DMS 273 treated with DMSO at 0.1 percent for 48 hours (cell line): ENCODE data around the gene NPL.

ENCODE experiments used
- DNase-seq: peaks from one replicate; lab custom pipeline; 2025; lab: John Stamatoyannopoulos, UW

The NPL gene

DNA sequence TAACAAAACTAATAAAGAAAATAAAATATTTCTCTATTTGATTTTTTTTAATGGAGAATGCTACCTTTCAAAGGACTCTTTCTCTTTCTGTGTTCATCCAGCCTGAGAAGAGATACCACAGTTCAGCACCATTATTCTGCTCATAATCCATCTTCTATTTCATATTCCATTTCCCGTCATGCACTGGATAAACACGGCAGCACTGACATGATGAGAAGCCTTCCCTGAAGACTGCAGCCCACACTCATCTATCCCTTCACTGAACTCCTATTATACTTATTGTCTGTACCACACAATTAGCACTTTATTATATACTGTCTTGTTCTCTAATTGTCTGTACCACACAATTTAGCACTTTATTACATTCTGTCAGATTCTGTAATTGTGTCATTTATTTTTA is 10.7 kb upstream of the NPL start:
- DNase-seq, result no peak

- DNase-seq, result no peak
Measured at GRCh38 chr1:182779530-182779929, 10.0 kb upstream of the NPL start.

- peak; percentile 64 for DNase-seq
Measured at GRCh38 chr1:182781841-182782586, 7.6 kb upstream of the NPL start.

DNA sequence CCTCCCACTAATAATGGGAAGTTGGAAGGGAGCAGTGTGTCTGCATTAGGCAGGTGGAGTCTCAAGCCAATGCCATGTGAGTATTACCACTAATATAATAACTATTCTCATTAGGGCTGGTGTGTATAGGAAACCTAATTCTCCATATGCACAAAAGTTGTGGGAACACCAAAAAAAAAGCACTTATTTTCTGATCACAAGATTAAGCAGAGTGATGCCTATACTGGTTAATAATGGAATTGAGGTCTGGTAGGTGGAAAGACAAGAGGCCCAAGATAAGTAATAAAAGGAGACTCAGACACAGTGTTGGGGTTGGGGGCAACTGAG is 7.0 kb upstream of the NPL start:
- no peak for DNase-seq

DNA sequence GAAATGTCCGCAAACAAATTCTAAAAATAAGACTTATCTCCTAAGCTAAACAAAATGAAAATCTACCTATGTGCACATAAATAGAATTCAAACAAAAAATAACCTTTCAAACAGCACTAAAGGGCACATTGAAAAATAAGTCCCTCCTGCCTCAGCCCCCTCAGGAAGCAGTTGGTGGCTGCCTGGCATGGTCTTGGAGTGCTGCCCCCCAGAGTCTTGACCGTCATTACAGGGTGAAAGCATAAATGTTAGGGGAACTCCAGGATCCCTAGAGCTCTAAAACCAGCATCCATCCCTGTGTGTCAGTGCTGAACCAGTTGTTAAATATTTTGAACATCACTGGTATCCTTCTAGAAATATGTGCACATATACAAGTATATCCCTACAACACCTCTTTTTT is 6.5 kb upstream of the NPL start:
- no peak for DNase-seq

- peak; percentile 29 for DNase-seq
Measured at GRCh38 chr1:182784556-182785171, 4.9 kb upstream of the NPL start.

DNA sequence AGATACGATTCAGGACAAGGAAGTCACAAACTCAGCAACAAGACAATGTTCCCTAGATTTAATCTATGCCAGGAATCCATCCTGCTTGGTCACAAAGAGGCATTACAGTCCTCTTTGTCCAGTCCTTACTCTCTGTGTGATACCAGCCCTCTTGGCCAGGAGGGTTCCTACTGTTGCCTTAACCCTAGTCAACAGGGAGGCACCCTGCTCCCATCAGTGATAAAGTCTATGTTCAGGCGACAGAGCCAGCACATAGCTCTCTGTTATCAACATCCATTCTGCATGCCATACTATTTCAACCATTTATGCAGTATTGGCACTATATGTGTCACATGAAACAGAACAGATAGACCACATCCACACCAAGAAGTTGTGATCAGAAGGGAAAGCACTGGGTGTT is 4.4 kb upstream of the NPL start:
- DNase-seq, result no peak

GRCh38 chr1:182786223-182786994 is 3.2 kb upstream of the NPL start:
- peak; percentile 50 for DNase-seq

GRCh38 chr1:182786995-182787324 is 2.6 kb upstream of the NPL start:
- DNase-seq, result no peak

GRCh38 chr1:182791281-182792179 is 2.0 kb downstream of the NPL start:
- DNase-seq, result no peak

- DNase-seq, result no peak
Measured at GRCh38 chr1:182794091-182794490, 4.5 kb downstream of the NPL start.

DNA sequence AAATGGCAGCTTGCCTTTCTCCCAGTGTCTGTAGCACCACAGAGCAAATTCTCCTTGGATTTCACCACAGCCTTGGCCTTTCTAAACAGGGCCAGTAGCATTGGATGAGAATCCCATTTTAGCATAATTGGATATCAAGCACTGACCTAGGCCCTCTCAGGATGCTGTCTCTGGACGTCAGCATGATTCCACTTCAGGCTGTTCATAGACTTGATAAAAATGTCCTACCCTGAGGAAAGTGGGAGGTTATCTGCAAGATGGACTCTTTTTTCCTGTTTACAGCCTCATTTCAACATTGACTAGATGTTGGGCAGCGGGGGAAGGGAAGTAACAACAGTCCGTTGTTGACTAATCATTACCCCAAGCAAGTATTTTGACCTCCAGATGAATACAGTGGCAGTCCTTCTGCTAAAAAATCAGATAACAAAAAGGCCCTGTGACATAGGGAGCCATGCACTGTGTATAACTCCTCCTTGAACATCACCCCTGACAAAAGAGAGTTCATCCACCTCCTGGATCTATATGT is 5.2 kb downstream of the NPL start:
- no peak for DNase-seq

GRCh38 chr1:182795563-182796228 is 6.1 kb downstream of the NPL start:
- DNase-seq, result no peak

DNA sequence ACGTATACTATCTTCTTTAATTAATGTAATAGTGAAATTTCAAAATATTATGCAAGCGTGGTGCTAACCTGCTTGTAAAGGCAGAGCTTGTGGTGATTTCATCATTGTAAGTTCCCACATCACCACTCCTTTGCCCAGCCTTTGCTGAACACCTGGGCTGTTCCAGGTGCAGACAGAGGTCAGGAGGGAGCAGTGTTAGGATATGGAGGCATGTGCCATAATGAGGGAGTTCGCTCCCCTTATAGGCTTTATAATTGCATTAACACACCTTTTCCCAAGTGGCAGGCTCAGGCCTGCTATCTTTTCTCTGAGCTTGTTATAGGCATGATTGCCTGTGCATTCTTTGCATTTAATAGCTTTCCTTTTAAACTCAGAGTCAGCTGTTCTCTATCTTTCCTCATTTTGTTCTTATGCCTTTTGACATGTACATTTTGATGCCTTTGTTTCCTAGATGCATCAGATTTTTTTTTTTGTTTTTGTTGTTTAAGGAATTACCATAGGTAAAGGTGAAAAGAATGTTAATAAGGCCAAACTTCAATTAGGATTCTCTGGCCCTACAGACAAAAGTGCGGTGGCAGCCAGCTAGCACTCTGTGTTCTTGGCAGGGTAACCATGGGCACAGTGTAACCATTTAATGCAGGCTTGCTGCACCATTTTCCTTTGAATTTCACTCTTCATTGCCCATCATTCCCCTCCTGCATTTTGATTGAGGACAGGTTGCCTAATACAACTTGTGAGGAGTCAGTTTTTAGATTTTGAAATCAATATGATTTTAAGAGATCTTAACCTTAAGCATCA is 12.6 kb downstream of the NPL start:
- no peak for DNase-seq

- no peak for DNase-seq
Measured at GRCh38 chr1:182803846-182804245, 14.3 kb downstream of the NPL start.

DNA sequence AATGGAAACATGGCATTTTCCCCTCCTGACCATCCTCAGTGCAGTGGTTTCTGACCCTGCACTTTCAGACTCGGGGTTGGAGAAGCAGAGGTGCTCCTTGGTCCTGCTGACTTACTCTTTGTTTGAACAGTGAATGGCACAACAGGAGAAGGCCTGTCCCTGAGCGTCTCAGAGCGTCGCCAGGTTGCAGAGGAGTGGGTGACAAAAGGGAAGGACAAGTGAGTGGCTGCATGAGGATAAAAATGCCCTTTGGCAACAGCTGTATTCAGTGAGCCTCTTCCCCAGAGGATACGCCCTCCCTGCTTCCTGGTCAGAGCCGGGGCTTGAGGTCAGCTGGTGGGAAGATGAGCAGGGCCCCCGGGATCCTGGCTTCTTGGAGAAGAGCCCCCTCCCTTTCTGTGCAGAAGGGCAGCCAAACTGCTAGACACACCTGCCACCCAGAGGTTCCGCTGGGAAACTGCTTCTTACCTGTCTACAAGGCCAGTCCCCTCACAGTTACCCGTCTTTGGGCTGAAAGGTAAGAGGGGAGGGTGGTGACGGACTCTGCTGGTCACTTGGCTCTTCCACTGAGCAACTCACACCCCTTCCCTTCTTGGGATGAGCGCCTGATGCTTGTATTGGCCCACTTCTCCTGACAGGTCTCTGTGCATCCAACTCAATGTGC is 16.6 kb downstream of the NPL start:
- DNase-seq, result no peak

- DNase-seq, result no peak
Measured at GRCh38 chr1:182807907-182808306, 18.3 kb downstream of the NPL start.

DNA sequence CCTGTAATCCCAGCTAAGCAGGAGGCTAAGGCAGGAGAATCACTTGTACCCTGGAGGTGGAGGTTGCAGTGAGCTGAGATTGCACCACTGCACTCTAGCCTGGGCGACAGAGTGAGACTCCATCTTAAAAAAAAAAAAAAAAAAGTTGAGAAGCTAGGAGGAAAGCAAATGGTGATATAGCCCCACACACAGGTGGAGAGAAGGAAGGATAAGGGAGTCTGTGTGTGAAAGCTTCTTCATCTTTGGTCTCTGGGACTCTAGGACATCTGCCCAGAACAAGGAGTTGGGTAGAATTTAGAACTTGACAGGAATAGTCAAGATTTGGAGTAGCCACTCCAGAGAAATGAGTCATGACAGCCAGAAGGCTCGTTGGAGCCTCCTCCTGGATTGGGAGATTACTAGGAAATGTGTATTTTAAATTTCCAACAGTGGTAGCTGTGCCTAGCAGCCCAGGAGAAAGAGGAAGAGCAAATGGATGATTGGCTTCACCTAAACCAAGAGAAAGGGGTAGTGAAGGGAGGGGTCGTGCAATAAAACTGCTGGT is 19.9 kb downstream of the NPL start:
- DNase-seq, result no peak

- DNase-seq, result no peak
Measured at GRCh38 chr1:182811975-182812722, 22.6 kb downstream of the NPL start.
